H9 (cell line): ENCODE measurements around the gene SYNC. TPM values are rescaled to one million over a fixed set of nuclear protein-coding genes. Genes with fewer than 3 reads are reported as not detected.

ENCODE experiments used
- DNase-seq: peaks from one replicate; pipeline ENCODE4 v3.0.0-alpha.2; 2017
- H2AFZ ChIP-seq: one replicate; pipeline ENCODE4 v1.6.1; 2013; ENCODE audit warnings: mild to moderate bottlenecking, low read length, control low read depth, moderate library complexity
- H2AK5ac ChIP-seq: 2 replicates; pipeline ENCODE4 v1.6.1; 2013; ENCODE audit warnings: low read length, control low read depth, mixed read lengths; ENCODE audit not compliant: insufficient read length
- H2BK120ac ChIP-seq: one replicate; pipeline ENCODE4 v1.6.1; 2013; ENCODE audit warnings: low read depth, mild to moderate bottlenecking, low read length, control low read depth, inconsistent platforms; ENCODE audit not compliant: poor library complexity, severe bottlenecking
- H2BK12ac ChIP-seq: 2 replicates; pipeline ENCODE4 v1.6.1; 2013; ENCODE audit warnings: low read length, control low read depth, mixed read lengths, low read depth; ENCODE audit not compliant: insufficient read length
- H2BK15ac ChIP-seq: 2 replicates; pipeline ENCODE4 v1.6.1; 2013; ENCODE audit warnings: low read depth, low read length, control low read depth
- H2BK20ac ChIP-seq: one replicate; pipeline ENCODE4 v1.6.1; 2013; ENCODE audit warnings: low read depth, mild to moderate bottlenecking, low read length, control low read depth, inconsistent platforms; ENCODE audit not compliant: poor library complexity, severe bottlenecking
- H2BK5ac ChIP-seq: 2 replicates; pipeline ENCODE4 v1.6.1; 2013; ENCODE audit warnings: low read length, control low read depth, mixed read lengths; ENCODE audit not compliant: insufficient read length
- H3K14ac ChIP-seq: 2 replicates; pipeline ENCODE4 v1.6.1; 2013; ENCODE audit warnings: low read length, control low read depth; ENCODE audit not compliant: insufficient read depth
- H3K18ac ChIP-seq: 2 replicates; pipeline ENCODE4 v1.6.1; 2013; ENCODE audit warnings: low read depth, mild to moderate bottlenecking, mixed read lengths, low read length, control low read depth; ENCODE audit not compliant: insufficient read length
- H3K23ac ChIP-seq: 2 replicates; pipeline ENCODE4 v1.6.1; 2013; ENCODE audit warnings: low read length, control low read depth, mixed read lengths, low read depth; ENCODE audit not compliant: insufficient read length
- H3K23me2 ChIP-seq: 2 replicates; pipeline ENCODE4 v1.6.1; 2013; ENCODE audit warnings: low read depth, mild to moderate bottlenecking, mixed read lengths, low read length, control low read depth; ENCODE audit not compliant: insufficient read length, poor library complexity, severe bottlenecking
- H3K27ac ChIP-seq: 2 replicates; pipeline ENCODE4 v1.5.1; 2013; ENCODE audit warnings: low read length, control low read depth, mixed read lengths, low read depth; ENCODE audit not compliant: insufficient read length
- H3K27me3 ChIP-seq: 2 replicates; pipeline ENCODE4 v1.6.1; 2013; ENCODE audit warnings: low read length, control low read depth, inconsistent platforms; ENCODE audit not compliant: insufficient read depth
- H3K4ac ChIP-seq: 2 replicates; pipeline ENCODE4 v1.6.1; 2013; ENCODE audit warnings: low read depth, mild to moderate bottlenecking, control low read depth, inconsistent platforms, low read length, moderate library complexity
- H3K4me1 ChIP-seq: 2 replicates; pipeline ENCODE4 v1.6.1; 2013; ENCODE audit warnings: low read length, control low read depth, inconsistent platforms; ENCODE audit not compliant: insufficient read depth
- H3K4me2 ChIP-seq: 2 replicates; pipeline ENCODE4 v1.6.1; 2013; ENCODE audit warnings: low read length, control low read depth, mixed read lengths; ENCODE audit not compliant: insufficient read length, insufficient read depth
- H3K56ac ChIP-seq: 2 replicates; pipeline ENCODE4 v1.6.1; 2013; ENCODE audit warnings: low read depth, mild to moderate bottlenecking, mixed read lengths, low read length, control low read depth; ENCODE audit not compliant: insufficient read length
- H3K79me1 ChIP-seq: 2 replicates; pipeline ENCODE4 v1.6.1; 2013; ENCODE audit warnings: low read depth, mild to moderate bottlenecking, moderate library complexity, low read length, control low read depth, inconsistent platforms; ENCODE audit not compliant: insufficient read depth, poor library complexity, severe bottlenecking
- H3K79me2 ChIP-seq: 2 replicates; pipeline ENCODE4 v1.6.1; 2013; ENCODE audit warnings: low read length, control low read depth, inconsistent platforms; ENCODE audit not compliant: insufficient read depth
- H3K9ac ChIP-seq: 2 replicates; pipeline ENCODE4 v1.6.1; 2013; ENCODE audit warnings: low read length, control low read depth, mixed read lengths; ENCODE audit not compliant: insufficient read length; ENCODE audit errors: extremely low read depth
- H3K9me3 ChIP-seq: one replicate; pipeline ENCODE4 v1.6.1; 2013; ENCODE audit warnings: low read depth, low read length, inconsistent platforms; ENCODE audit not compliant: control insufficient read depth
- H3T11ph ChIP-seq: one replicate; pipeline ENCODE4 v1.6.1; 2013; ENCODE audit warnings: mild to moderate bottlenecking, low read length, control low read depth, inconsistent platforms
- H4K20me1 ChIP-seq: one replicate; pipeline ENCODE4 v1.6.1; 2013; ENCODE audit not compliant: control insufficient read depth, insufficient read length, insufficient read depth
- H4K5ac ChIP-seq: 2 replicates; pipeline ENCODE4 v1.6.1; 2013; ENCODE audit warnings: low read depth, mild to moderate bottlenecking, mixed read lengths, low read length, control low read depth; ENCODE audit not compliant: insufficient read length
- H4K8ac ChIP-seq: replicated peaks from 2 replicates; pipeline ENCODE4 v1.6.1; 2013; ENCODE audit warnings: low read length, control low read depth, mixed read lengths, low read depth; ENCODE audit not compliant: insufficient read length
- H4K91ac ChIP-seq: 2 replicates; pipeline ENCODE4 v1.6.1; 2013; ENCODE audit warnings: low read depth, mild to moderate bottlenecking, moderate library complexity, mixed read lengths, low read length, control low read depth; ENCODE audit not compliant: insufficient read length
- H3K27ac Mint-ChIP-seq, 3 experiments: 2 replicates in 2 of 3; 3 replicates in 1 of 3; pipeline ENCODE4 v1.8.0; 2020 to 2021; ENCODE audit warnings: mixed read lengths in 3 of 3, mild to moderate bottlenecking in 1 of 3, moderate library complexity in 1 of 3
- H3K27me3 Mint-ChIP-seq: 2 replicates; pipeline ENCODE4 v1.8.0; 2021; ENCODE audit warnings: low read depth, mild to moderate bottlenecking, moderate library complexity, mixed read lengths
- H3K36me3 Mint-ChIP-seq, 3 experiments: 2 replicates in 2 of 3; 3 replicates in 1 of 3; pipeline ENCODE4 v1.8.0; 2020 to 2021; ENCODE audit warnings: low read depth in 3 of 3, mixed read lengths in 3 of 3; ENCODE audit not compliant: insufficient read depth in 1 of 3
- H3K4me1 Mint-ChIP-seq, 2 experiments: 2 replicates each; pipeline ENCODE4 v1.8.0; 2020; ENCODE audit warnings: mixed read lengths in 2 of 2
- H3K4me3 Mint-ChIP-seq, 2 experiments: 2 replicates in 1 of 2; 3 replicates in 1 of 2; pipeline ENCODE4 v1.8.0; 2020 to 2021; ENCODE audit warnings: mild to moderate bottlenecking in 2 of 2, mixed read lengths in 2 of 2, moderate library complexity in 1 of 2
- H3K9me3 Mint-ChIP-seq, 2 experiments: 2 replicates in 1 of 2; 3 replicates in 1 of 2; pipeline ENCODE4 v1.8.0; 2020; ENCODE audit warnings: mild to moderate bottlenecking in 2 of 2, mixed read lengths in 2 of 2, moderate library complexity in 1 of 2
- WGBS: extraction: QIAGEN DNeasy Blood & Tissue Kit; methylation state at CpG from one replicate; pipeline ENCODE4 v1.1.7; 2013; ENCODE audit warnings: missing lambda C conversion rate, low lambda C conversion rate, mixed read lengths; ENCODE audit not compliant: insufficient read length; ENCODE audit errors: extremely low coverage; 5-methylcytosine and 5-hydroxymethylcytosine counted together
- total RNA-seq: library from RNA; stranded (reverse); gene quantifications from 2 replicates; pipeline ENCODE4 v1.2.1, GENCODE V29; 2021
- TF ChIP-seq, protein P1 (sequence below): fragments of 200-600 bp; sonication (generic); conservative IDR thresholded peaks from 3 replicates; pipeline ENCODE4 v1.8.0; 2021; ENCODE audit warnings: antibody characterized with exemption, mild to moderate bottlenecking

Gene SYNC
- total RNA-seq, 1 experiment from 2014 or later = 0.15 TPM

- H3K56ac ChIP-seq = no peak overlapping the region
- TF ChIP-seq, protein P1, sequence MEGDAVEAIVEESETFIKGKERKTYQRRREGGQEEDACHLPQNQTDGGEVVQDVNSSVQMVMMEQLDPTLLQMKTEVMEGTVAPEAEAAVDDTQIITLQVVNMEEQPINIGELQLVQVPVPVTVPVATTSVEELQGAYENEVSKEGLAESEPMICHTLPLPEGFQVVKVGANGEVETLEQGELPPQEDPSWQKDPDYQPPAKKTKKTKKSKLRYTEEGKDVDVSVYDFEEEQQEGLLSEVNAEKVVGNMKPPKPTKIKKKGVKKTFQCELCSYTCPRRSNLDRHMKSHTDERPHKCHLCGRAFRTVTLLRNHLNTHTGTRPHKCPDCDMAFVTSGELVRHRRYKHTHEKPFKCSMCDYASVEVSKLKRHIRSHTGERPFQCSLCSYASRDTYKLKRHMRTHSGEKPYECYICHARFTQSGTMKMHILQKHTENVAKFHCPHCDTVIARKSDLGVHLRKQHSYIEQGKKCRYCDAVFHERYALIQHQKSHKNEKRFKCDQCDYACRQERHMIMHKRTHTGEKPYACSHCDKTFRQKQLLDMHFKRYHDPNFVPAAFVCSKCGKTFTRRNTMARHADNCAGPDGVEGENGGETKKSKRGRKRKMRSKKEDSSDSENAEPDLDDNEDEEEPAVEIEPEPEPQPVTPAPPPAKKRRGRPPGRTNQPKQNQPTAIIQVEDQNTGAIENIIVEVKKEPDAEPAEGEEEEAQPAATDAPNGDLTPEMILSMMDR = no peak
Measured at GRCh38 chr1:32706491-32706890, 3.9 kb upstream of the SYNC start.

More at GRCh38 chr1:32706491-32706890, 3.9 kb upstream of the SYNC start:
- Histone ChIP-seq H3K18ac (no peak overlapping the region), H2BK20ac (no peak overlapping the region), H4K8ac (no peak overlapping the region), H3K9ac (no peak overlapping the region), H2AK5ac (no peak overlapping the region), H4K5ac (no peak overlapping the region), H3K79me2 (no peaks in the 10 kb centered on the region), H3T11ph (no peak overlapping the region), H3K27me3 (peaks cover 5% of the 10 kb centered on the region; the same call in 1 of the 2 replicates), H3K14ac (no peak overlapping the region), H3K79me1 (no peaks in the 10 kb centered on the region), H3K9me3 (no peaks in the 10 kb centered on the region), H4K20me1 (no peaks in the 10 kb centered on the region), H2BK5ac (no peak overlapping the region), H2BK120ac (no peak overlapping the region), H2AFZ (no peak overlapping the region), H3K4ac (no peak overlapping the region), H4K91ac (no peak overlapping the region), H3K27ac (no peak overlapping the region), H2BK15ac (no peak overlapping the region), H3K23me2 (peaks cover 10% of the 10 kb centered on the region), H3K23ac (no peak overlapping the region), H3K4me2 (no peak overlapping the region), H2BK12ac (no peak overlapping the region), H3K4me1 (no peaks in the 10 kb centered on the region; the same call in 1 of the 2 replicates)
- Mint-ChIP-seq H3K27me3 (peaks cover 40% of the 10 kb centered on the region), H3K9me3 (no peaks in the 10 kb centered on the region), H3K4me3 (no peak overlapping the region), H3K36me3 (peaks cover 0 to 1% (median 0%) of the 10 kb centered on the region in 3 experiments; a peak in 1 of 7 replicates), H3K4me1 (peaks cover 12 to 13% of the 10 kb centered on the region in 2 experiments), H3K27ac (no peak overlapping the region)
- DNase-seq = no peak
- no CpG with 5 or more reads among the region's 1 CpG for WGBS
